Measurements from ENCODE around the gene BAHCC1.

The BAHCC1 gene

GRCh38 chr17:81398832-81399411 lies 3.7 kb downstream of the BAHCC1 start:
- no peak for FAIRE-seq

- FAIRE-seq = no peak
Measured at GRCh38 chr17:81399481-81400153, 4.4 kb downstream of the BAHCC1 start.

- FAIRE-seq = no peak
Measured at GRCh38 chr17:81400154-81400977, 5.1 kb downstream of the BAHCC1 start.

- FAIRE-seq = no peak
Measured at GRCh38 chr17:81400996-81401722, 5.9 kb downstream of the BAHCC1 start.

DNA sequence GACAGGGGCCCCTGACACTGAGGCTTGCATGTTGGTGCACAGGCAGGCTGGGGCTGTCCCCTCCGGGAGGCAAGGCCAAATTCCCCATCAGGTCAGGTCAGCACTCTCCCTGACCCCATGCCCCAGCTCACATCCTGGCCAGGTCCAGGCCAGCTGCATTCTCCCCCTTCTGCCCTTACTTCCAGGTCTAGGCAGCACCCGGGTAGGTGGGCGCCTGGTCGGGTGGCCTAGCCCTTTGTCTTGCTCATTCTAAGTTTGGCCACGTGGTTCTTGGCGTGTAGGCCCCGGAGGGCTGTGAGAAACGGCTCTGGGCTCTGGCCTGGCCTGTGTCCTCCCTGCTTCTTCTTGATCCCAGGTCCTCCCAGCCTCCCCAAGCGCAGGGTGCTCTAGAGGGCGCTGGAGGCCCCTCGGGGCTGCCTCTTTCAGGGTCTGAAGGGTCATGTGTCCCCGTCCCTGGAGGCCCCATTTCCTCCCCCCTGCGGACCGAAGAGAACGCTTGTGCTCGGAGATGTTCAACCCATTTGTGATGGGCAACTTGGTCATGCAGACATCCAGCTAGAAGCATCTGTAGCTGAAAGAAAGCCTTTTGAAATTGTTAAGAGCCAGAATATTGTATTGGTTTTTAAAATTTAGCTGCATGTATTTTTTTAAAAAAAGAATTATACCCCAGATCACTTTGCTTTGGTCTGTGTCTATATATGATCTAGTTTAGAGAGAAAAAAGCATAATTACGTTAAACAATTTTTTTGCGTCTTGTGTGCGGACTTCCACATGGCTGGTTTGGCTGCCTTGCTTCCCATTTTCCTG lies 6.7 kb downstream of the BAHCC1 start:
- no peak for FAIRE-seq

DNA sequence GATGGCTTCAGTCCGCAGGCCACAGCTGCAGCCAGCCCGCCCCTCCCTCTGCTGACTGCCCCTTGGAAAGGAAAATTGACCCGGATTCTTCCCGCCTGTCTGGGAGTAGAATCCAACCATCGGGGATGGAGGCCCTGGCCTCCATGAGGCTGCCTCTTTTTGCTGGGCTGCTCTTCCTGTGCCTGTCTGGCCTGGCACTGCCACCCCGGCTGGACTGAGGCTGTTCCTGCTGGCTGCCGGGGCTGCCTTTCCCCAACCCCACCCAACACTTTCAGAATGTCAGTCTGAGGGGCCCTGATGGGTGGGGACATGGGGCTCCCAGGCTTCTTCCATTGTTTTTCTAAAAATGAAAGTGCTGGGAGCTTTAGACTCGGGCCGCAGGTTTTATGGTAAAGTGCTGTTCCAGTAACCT lies 7.3 kb downstream of the BAHCC1 start:
- FAIRE-seq = no peak

- no peak for FAIRE-seq
Measured at GRCh38 chr17:81402981-81403467, 7.8 kb downstream of the BAHCC1 start.

GRCh38 chr17:81403671-81404534 lies 8.6 kb downstream of the BAHCC1 start:
- FAIRE-seq = peak; percentile 97

DNA sequence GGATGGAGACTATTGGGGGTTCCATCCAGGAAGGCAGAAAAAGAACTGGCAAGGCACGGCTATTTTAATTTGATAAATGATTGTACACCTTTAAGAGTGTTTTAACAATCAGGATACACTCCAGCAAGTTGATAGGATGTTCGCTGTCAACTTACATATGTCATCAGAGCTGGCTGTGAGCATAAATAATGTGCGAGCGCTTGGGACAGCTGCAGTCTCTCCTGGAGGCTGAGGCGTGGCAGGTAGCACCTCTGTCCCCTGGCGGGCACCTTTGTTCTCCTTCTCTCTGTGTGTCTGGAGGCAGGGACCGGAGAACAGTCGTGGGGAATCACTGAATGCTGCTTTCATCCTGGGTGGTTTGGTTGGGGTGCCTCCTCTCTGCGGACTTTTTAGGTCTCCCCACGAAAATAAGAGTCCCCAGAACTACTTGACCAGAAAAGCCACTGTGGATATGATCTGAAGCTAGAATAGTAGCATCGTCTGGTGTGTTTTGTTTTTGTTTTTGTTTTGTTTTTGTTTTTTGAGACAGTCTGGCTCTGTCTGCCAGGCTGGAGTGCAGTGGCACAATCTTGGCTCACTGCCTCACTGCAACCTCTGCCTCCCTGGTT lies 9.4 kb downstream of the BAHCC1 start:
- FAIRE-seq = no peak

DNA sequence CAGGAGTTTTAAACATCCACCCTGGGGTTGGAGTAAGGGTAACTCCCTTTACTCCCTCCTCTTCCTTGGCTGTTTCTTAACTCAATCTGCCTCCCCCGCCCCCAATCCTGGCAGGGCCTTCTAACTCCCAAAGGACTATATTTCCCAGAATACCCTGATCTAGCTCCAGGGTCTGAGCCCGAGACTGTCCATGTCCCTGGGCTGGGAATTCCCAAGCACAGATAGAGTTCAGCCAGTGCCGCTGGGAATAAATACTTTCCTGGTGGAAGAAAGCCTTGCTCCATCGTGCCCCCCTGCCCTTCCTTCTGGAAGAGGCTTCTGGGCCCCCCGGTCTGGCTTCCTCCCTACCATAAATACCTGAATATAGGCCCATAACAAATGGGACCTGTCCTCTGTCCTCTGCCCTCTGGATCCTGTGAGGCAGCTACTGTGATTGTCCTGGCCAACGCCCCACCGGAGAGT lies 10.2 kb downstream of the BAHCC1 start:
- FAIRE-seq = peak; percentile 29

- no peak for FAIRE-seq
Measured at GRCh38 chr17:81406117-81406953, 11.1 kb downstream of the BAHCC1 start.

- FAIRE-seq = no peak
Measured at GRCh38 chr17:81408049-81408448, 12.8 kb downstream of the BAHCC1 start.

- no peak for FAIRE-seq
Measured at GRCh38 chr17:81409190-81409935, 14.1 kb downstream of the BAHCC1 start.

DNA sequence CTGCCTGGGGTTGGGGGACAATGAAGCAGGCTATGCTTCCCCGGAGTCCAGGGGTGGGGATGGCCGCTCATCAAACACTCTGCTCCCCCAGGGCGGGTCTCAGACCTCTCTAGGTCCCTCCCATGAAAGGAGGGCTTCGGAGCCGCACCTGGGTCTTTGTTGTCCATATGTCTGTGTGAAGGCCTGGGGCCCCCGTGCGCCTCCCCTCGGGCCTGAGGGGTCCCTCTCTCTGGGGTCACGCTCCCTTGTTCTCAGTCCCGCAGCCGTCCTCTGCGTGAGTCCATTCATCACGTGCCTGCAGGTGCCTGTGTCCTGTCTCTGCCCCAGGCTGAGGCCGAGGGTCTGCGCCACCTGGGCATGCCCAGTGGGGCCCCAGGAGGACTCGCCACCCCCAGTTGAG lies 15.6 kb downstream of the BAHCC1 start:
- FAIRE-seq = no peak

- FAIRE-seq = no peak
Measured at GRCh38 chr17:81411305-81411704, 16.0 kb downstream of the BAHCC1 start.

DNA sequence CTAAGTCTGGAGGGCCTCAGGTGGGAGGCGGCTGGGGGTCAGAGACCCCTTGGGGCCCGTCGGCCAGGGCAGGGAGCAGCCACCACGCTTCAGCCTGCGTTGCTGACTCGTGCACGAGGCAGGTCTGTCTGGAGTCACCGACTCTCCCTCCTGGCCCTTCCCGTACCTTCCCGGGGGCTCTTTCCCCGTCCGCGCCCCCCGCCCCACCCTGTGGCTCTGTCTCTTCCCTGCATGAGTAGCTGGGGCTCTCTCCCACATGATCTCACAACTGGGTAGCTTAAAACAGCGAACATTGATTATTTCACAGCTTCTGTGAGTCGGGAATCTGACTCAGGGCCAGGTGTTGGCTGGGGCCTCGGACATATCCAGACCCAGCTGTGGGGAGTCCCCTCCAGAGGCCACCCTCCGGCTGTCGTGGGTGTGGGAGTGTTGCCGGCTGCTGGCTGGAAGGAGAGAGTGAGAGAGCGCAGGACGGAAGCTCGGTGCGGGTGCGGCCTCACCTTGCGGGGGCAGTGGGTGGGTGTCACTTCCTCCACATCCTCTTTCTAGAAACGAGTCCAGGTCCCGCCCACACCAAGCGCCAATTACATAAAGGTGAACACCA lies 17.3 kb downstream of the BAHCC1 start:
- FAIRE-seq = no peak

DNA sequence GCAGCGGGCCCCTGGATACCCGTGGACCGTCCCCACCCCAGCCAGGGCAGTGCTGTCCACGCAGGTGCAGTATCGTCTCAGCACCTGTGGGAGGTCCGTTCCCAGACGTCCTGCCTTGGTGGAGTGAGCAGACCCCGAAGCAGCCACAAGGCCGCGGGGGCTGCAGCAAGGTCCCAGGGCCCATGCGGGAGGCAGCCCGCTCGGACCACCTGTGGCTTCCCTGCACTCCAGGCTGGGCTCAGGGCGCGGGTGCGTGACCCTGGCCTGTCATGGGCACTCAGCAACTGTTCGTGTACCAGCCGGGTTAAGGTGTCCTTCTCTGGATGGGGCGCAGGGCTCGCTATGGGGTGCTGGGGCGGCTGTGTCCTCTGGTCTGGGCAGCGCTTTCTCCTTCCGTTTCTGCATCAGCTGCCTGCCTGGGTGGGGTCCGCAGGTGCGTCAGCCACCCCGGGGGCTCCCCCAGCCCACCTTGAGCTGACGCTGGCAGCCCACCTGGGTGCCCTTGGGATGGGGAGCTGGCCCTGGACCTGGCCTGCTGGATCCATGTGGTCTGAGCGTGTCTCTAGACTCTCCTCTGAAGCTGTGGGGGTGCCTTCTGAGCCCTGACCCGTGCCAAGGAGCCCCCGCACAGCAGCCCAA lies 18.4 kb downstream of the BAHCC1 start:
- FAIRE-seq = no peak

Data from endometrium (tissue), 2 donors.